PC-3 (cell line): ENCODE results near the gene TTBK2. TPM values are rescaled to one million over a fixed set of nuclear protein-coding genes. Genes with fewer than 3 reads are reported as not detected.
"Not testable (repeated sequence)": the region's sequence is repeated elsewhere in the genome, so short reads cannot be mapped to it uniquely, and the experiment has no call there.

ENCODE experiments used
- ATAC-seq: fragments of 200-7000 bp; cut with Tn5 transposase; 2 replicates; pipeline ENCODE4 v1.9.1; 2020; ENCODE audit warnings: mild to moderate bottlenecking, moderate library complexity
- BruUV-seq: library from RNA; stranded (reverse); fragments of 400-500 nt; replicated peaks from 2 replicates; lab custom pipeline; 2021; lab: Mats Ljungman, UMichigan
- CTCF ChIA-PET: fragments of 300-600 bp; sonication (Branson Sonifier 250); formaldehyde crosslinking; loops from one replicate; lab custom pipeline; 2022; ENCODE audit warnings: antibody characterized with exemption; lab: Charles Lee
- POLR2A ChIA-PET: fragments of 300-600 bp; sonication (Branson Sonifier 250); formaldehyde crosslinking; loops from one replicate; lab custom pipeline; 2022; ENCODE audit warnings: antibody characterized with exemption; ENCODE audit not compliant: unreplicated experiment; lab: Charles Lee
- DNase-seq: peaks from one replicate; pipeline ENCODE4 v3.0.0-alpha.2; 2015
- H2AFZ ChIP-seq: fragments of 300-600 bp; sonication (generic); 2 replicates; pipeline ENCODE4 v1.6.0; 2016; ENCODE audit warnings: antibody characterized with exemption, low read length
- H3F3A ChIP-seq: fragments of 300-600 bp; sonication (generic); one replicate; pipeline ENCODE4 v1.6.0; 2017; ENCODE audit warnings: antibody characterized with exemption, low read length, control low read depth, mild to moderate bottlenecking; ENCODE audit not compliant: unreplicated experiment
- H3K27ac ChIP-seq: fragments of 300-600 bp; sonication (generic); 2 replicates; pipeline ENCODE4 v1.5.1; 2016; ENCODE audit warnings: mild to moderate bottlenecking, low read length
- H3K27me3 ChIP-seq: fragments of 300-600 bp; sonication (generic); 2 replicates; pipeline ENCODE4 v1.6.1; 2016; ENCODE audit warnings: low read length, mixed read lengths
- H3K36me3 ChIP-seq: fragments of 300-600 bp; sonication (generic); 2 replicates; pipeline ENCODE4 v1.6.1; 2016; ENCODE audit warnings: low read depth, mixed run types, low read length, mixed read lengths
- H3K4me1 ChIP-seq: fragments of 300-600 bp; sonication (generic); 2 replicates; pipeline ENCODE4 v1.5.1; 2016; ENCODE audit warnings: low read length; ENCODE audit not compliant: insufficient read depth
- H3K4me2 ChIP-seq: fragments of 300-600 bp; sonication (generic); 2 replicates; pipeline ENCODE4 v1.6.0; 2016; ENCODE audit warnings: low read length
- H3K4me3 ChIP-seq: fragments of 300-600 bp; sonication (generic); 2 replicates; pipeline ENCODE4 v1.5.1; 2016; ENCODE audit warnings: mild to moderate bottlenecking, low read length, mixed read lengths
- H3K79me2 ChIP-seq: fragments of 300-600 bp; sonication (generic); 2 replicates; pipeline ENCODE4 v1.6.1; 2017; ENCODE audit warnings: low read length, mixed read lengths
- H3K9ac ChIP-seq: fragments of 300-600 bp; sonication (generic); 2 replicates; pipeline ENCODE4 v1.6.0; 2016; ENCODE audit warnings: mild to moderate bottlenecking, low read length
- H3K9me2 ChIP-seq: fragments of 300-600 bp; sonication (generic); replicated peaks from 2 replicates; pipeline ENCODE4 v1.6.1; 2016; ENCODE audit warnings: mixed run types, low read length, mixed read lengths
- H3K9me3 ChIP-seq: fragments of 300-600 bp; sonication (generic); 2 replicates; pipeline ENCODE4 v1.6.1; 2016; ENCODE audit warnings: low read length, mixed read lengths
- H4K20me1 ChIP-seq: fragments of 300-600 bp; sonication (generic); 2 replicates; pipeline ENCODE4 v1.6.1; 2016; ENCODE audit warnings: low read length, mixed read lengths
- CTCF ChIP-seq: fragments of 300-600 bp; sonication (generic); conservative IDR thresholded peaks from 2 replicates; pipeline ENCODE4 v1.5.1; 2017; ENCODE audit warnings: antibody characterized with exemption, low read depth, mild to moderate bottlenecking, low read length
- EZH2 ChIP-seq: fragments of 300-600 bp; sonication (generic); IDR thresholded peaks from one replicate; pipeline ENCODE4 v1.6.1; 2017; ENCODE audit warnings: antibody characterized with exemption, mild to moderate bottlenecking, low read length; ENCODE audit not compliant: unreplicated experiment
- EZH2phosphoT487 ChIP-seq: fragments of 300-600 bp; sonication (generic); IDR thresholded peaks from 2 replicates; pipeline ENCODE4 v1.6.1; 2018; ENCODE audit warnings: mild to moderate bottlenecking, antibody characterized with exemption, low read length, borderline replicate concordance
- intact Hi-C: fragments of 100-400 bp; cut with micrococcal nuclease; formaldehyde crosslinking; loops from 2 replicates; pipeline ENCODE4 v1.9.0; 2023
- total RNA-seq: library from RNA; depleted of rRNA; stranded (reverse); fragments of >200 nt; gene quantifications from 2 replicates; pipeline ENCODE4 v1.2.3, GENCODE V29; 2014

The TTBK2 gene
- total RNA-seq, 1 experiment from 2014 or later: 3.5 TPM

DNA sequence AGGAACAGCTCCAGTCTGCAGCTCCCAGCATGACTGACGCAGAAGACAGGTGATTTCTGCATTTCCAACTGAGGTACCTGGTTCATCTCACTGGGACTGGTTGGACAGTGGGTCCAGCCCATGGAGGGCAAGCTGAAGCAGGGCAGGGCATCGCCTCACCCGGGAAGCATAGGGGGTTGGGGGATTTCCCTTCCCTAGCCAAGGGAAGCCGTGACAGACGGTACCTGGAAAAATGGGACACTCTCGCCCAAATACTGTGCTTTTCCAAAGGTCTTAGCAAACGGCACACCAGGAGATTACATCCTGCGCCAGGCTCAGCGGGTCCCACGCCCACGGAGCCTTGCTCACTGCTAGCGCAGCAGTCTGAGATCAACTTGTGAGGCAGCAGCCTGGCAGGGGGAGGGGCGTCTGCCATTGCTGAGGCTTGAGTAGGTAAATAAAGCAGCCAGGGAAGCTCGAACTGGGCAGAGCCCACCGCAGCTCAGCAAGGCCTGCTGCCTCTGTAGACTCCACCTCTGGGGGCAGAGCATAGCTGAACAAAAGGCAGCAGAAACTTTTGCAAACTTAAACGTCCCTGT is 156.3 kb downstream of the TTBK2 start:
- H3K4me1 ChIP-seq, POLR2A ChIA-PET, intact Hi-C loops, H2AFZ ChIP-seq, H4K20me1 ChIP-seq, H3F3A ChIP-seq, H3K9ac ChIP-seq, BruUV-seq, H3K27me3 ChIP-seq, H3K9me2 ChIP-seq, ATAC-seq, H3K4me3 ChIP-seq, H3K79me2 ChIP-seq, H3K27ac ChIP-seq, DNase-seq, H3K4me2 ChIP-seq, CTCF ChIA-PET: not testable (repeated sequence)
- Histone ChIP-seq H3K36me3 (peaks cover 13% of the 10 kb centered on the region; the same call in 1 of the 2 replicates), H3K9me3 (peaks cover 15% of the 10 kb centered on the region)

- Histone ChIP-seq H3K9me3 (peaks cover 15% of the 10 kb centered on the region), H3K36me3 (peaks cover 13% of the 10 kb centered on the region; the same call in 1 of the 2 replicates)
- H3K27me3 ChIP-seq, DNase-seq, intact Hi-C loops, ATAC-seq, H3K4me2 ChIP-seq, H3F3A ChIP-seq, H3K9me2 ChIP-seq, CTCF ChIA-PET, BruUV-seq, H3K4me1 ChIP-seq, H3K9ac ChIP-seq, H4K20me1 ChIP-seq, H3K4me3 ChIP-seq, H2AFZ ChIP-seq, H3K27ac ChIP-seq, POLR2A ChIA-PET, H3K79me2 ChIP-seq: not testable (repeated sequence)
Measured at GRCh38 chr15:42761813-42762212, 158.8 kb downstream of the TTBK2 start.

DNA sequence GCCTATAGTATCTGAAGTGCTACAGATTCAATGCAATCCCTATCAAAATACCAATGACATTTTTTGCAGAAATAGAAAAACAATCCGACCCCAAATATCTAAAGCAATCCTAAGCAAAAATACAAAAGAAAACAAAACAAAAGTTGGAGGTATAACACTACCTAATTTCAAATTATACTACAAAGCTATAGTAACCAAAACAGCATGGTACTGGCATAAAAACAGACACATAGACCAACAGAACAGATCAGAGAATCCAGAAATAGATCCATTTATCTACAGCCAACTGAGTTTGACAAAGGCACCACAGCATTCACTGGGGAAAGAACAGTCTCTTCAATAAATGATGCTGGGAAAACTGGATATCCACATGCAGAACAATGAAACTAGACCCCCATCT is 159.8 kb downstream of the TTBK2 start:
- H3K27ac ChIP-seq: no peak overlapping the region
- no peaks in the 10 kb centered on the region for H3F3A ChIP-seq
- BruUV-seq: no TSS peak
- peaks cover 13% of the 10 kb centered on the region; the same call in 1 of the 2 replicates for H3K36me3 ChIP-seq
- peaks cover 15% of the 10 kb centered on the region for H3K9me3 ChIP-seq
- POLR2A ChIA-PET: no interaction called here
- DNase-seq (no peak), ATAC-seq (no peak)
- H3K9ac ChIP-seq: no peak overlapping the region
- no peak for TF ChIP-seq CTCF
- no peak for TF ChIP-seq EZH2phosphoT487
- TF ChIP-seq EZH2: no peak
- H2AFZ ChIP-seq: no peak overlapping the region
- H3K9me2 ChIP-seq: no peaks in the 10 kb centered on the region
- CTCF ChIA-PET: no interaction called here
- intact Hi-C loops: no loop called here
- H4K20me1 ChIP-seq: no peaks in the 10 kb centered on the region
- H3K4me2 ChIP-seq: no peak overlapping the region
- no peaks in the 10 kb centered on the region for H3K79me2 ChIP-seq
- no peak overlapping the region for H3K4me3 ChIP-seq
- no peaks in the 10 kb centered on the region for H3K4me1 ChIP-seq
- no peaks in the 10 kb centered on the region for H3K27me3 ChIP-seq

- BruUV-seq: no TSS peak
Measured at GRCh38 chr15:42759093-42759492, 161.5 kb downstream of the TTBK2 start.

More at GRCh38 chr15:42759093-42759492, 161.5 kb downstream of the TTBK2 start:
- ATAC-seq (no peak), DNase-seq (no peak)
- TF ChIP-seq CTCF: no peak
- TF ChIP-seq EZH2: no peak
- TF ChIP-seq EZH2phosphoT487: no peak
- Histone ChIP-seq H3K36me3 (peaks cover 13% of the 10 kb centered on the region; the same call in 1 of the 2 replicates), H3F3A (no peaks in the 10 kb centered on the region), H3K4me1 (no peaks in the 10 kb centered on the region), H3K9ac (no peak overlapping the region), H4K20me1 (no peaks in the 10 kb centered on the region), H3K79me2 (no peaks in the 10 kb centered on the region), H3K9me3 (peaks cover 15% of the 10 kb centered on the region), H3K4me2 (no peak overlapping the region), H3K27ac (no peak overlapping the region), H3K9me2 (no peaks in the 10 kb centered on the region), H2AFZ (no peak overlapping the region), H3K27me3 (no peaks in the 10 kb centered on the region), H3K4me3 (no peak overlapping the region)
- intact Hi-C loops: no loop called here
- POLR2A ChIA-PET: no interaction called here
- CTCF ChIA-PET: no interaction called here
